Neural progenitor cell (in vitro differentiated cells): ENCODE results near the gene S100A10. TPM values are rescaled to one million over a fixed set of nuclear protein-coding genes. Genes with fewer than 3 reads are reported as not detected.

Experiments
- DNase-seq: peaks from one replicate; pipeline ENCODE4 v3.0.0-alpha.2; 2016; ENCODE audit warnings: low spot score
- H2AFZ ChIP-seq: fragments of 200-600 bp; sonication (generic); replicated peaks from 2 replicates; pipeline ENCODE4 v1.6.1; 2016; ENCODE audit warnings: antibody characterized with exemption
- H3F3A ChIP-seq: fragments of 200-600 bp; sonication (generic); 2 replicates; pipeline ENCODE4 v1.6.1; 2016; ENCODE audit warnings: antibody characterized with exemption, low read depth
- H3K27ac ChIP-seq: fragments of 200-600 bp; sonication (generic); 2 replicates; pipeline ENCODE4 v1.5.1; 2016; ENCODE audit warnings: mild to moderate bottlenecking
- H3K27me3 ChIP-seq: fragments of 200-600 bp; sonication (generic); 2 replicates; pipeline ENCODE4 v1.6.1; 2016; ENCODE audit warnings: mild to moderate bottlenecking, moderate library complexity
- H3K36me3 ChIP-seq: fragments of 200-600 bp; sonication (generic); 2 replicates; pipeline ENCODE4 v1.5.1; 2016
- H3K4me1 ChIP-seq: fragments of 200-600 bp; sonication (generic); 2 replicates; pipeline ENCODE4 v1.6.1; 2016; ENCODE audit warnings: mixed run types
- H3K4me2 ChIP-seq: fragments of 200-600 bp; sonication (generic); 2 replicates; pipeline ENCODE4 v1.6.1; 2016
- H3K4me3 ChIP-seq: fragments of 200-600 bp; sonication (generic); 2 replicates; pipeline ENCODE4 v1.5.1; 2016
- H3K79me2 ChIP-seq: fragments of 200-600 bp; sonication (generic); 2 replicates; pipeline ENCODE4 v1.6.1; 2016; ENCODE audit warnings: low read depth
- H3K9ac ChIP-seq: fragments of 200-600 bp; sonication (generic); 2 replicates; pipeline ENCODE4 v1.6.1; 2016
- H3K9me3 ChIP-seq: fragments of 200-600 bp; sonication (generic); 2 replicates; pipeline ENCODE4 v1.5.1; 2016; ENCODE audit warnings: low read depth
- H4K20me1 ChIP-seq: fragments of 200-600 bp; sonication (generic); 2 replicates; pipeline ENCODE4 v1.6.1; 2016; ENCODE audit warnings: low read depth
- H3K27ac Mint-ChIP-seq: 3 replicates; pipeline ENCODE4 v1.8.0; 2021; ENCODE audit warnings: mixed read lengths
- H3K27me3 Mint-ChIP-seq: 2 replicates; pipeline ENCODE4 v1.8.0; 2022; ENCODE audit warnings: low read depth, mild to moderate bottlenecking, inconsistent platforms, moderate library complexity, mixed read lengths; ENCODE audit not compliant: insufficient read depth
- H3K36me3 Mint-ChIP-seq: 3 replicates; pipeline ENCODE4 v1.8.0; 2021; ENCODE audit warnings: mixed read lengths
- H3K4me1 Mint-ChIP-seq: 3 replicates; pipeline ENCODE4 v1.8.0; 2021; ENCODE audit warnings: mixed read lengths
- H3K4me3 Mint-ChIP-seq: 3 replicates; pipeline ENCODE4 v1.8.0; 2021; ENCODE audit warnings: mild to moderate bottlenecking, moderate library complexity, mixed read lengths
- H3K9me3 Mint-ChIP-seq: 3 replicates; pipeline ENCODE4 v1.8.0; 2020; ENCODE audit warnings: mixed read lengths
- EZH2 ChIP-seq: fragments of 200-600 bp; sonication (generic); IDR thresholded peaks from 2 replicates; pipeline ENCODE4 v1.6.1; 2017; ENCODE audit warnings: antibody characterized with exemption, mild to moderate bottlenecking, moderate library complexity
- EZH2phosphoT487 ChIP-seq: fragments of 200-600 bp; sonication (generic); IDR thresholded peaks from 2 replicates; pipeline ENCODE4 v1.6.1; 2017; ENCODE audit warnings: antibody characterized with exemption
- total RNA-seq: library from RNA; depleted of rRNA; stranded (reverse); fragments of >200 nt; gene quantifications from 2 replicates; pipeline ENCODE4 v1.2.3, GENCODE V29; 2015; ENCODE audit warnings: low replicate concordance
- TF ChIP-seq, protein P1 (sequence below): fragments of 200-600 bp; sonication (generic); IDR thresholded peaks from 2 replicates; pipeline ENCODE4 v1.5.1; 2017; ENCODE audit warnings: antibody characterized with exemption, mild to moderate bottlenecking

The S100A10 gene
- total RNA-seq, 1 donor from 2014 or later = 0.54 TPM

DNA sequence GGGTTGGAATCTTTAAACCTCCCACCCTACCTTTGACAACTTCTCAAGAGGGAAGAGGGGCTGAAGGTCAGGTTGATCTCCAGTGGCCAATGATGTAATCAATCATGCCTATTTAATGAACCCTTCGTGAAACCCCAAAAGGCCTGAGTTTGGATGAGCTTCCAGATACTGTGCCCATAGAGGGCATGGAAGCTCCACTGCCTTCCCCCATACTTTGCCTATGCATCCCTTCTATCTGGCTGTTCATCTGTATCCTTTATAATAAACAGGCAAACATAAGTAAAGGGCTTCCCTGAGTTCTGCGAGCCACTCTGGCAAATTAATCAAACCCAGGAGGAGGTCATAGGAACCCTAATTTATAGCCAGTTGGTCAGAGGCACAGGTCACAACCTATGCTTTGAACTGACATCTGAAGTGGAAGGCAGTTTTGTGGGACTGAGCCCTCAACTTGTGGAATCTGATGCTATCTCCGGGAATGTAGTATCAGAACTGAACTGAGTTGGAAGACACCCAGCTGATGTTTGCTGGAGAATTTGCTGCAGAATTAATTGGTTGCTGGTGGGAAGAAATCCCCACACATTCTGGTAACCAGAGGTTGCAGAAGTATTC lies 24.8 kb downstream of the S100A10 start:
- no peaks in the 10 kb centered on the region for H3F3A ChIP-seq
- no peak overlapping the region for H3K4me3 Mint-ChIP-seq

GRCh38 chr1:151968058-151968457 lies 25.6 kb downstream of the S100A10 start:
- Histone ChIP-seq H3K36me3 (no peaks in the 10 kb centered on the region), H3K4me1 (no peaks in the 10 kb centered on the region), H3K9ac (no peak overlapping the region), H3K27ac (no peak overlapping the region), H2AFZ (no peak overlapping the region), H3K4me3 (no peak overlapping the region), H4K20me1 (no peaks in the 10 kb centered on the region), H3K27me3 (peaks cover 5% of the 10 kb centered on the region), H3K4me2 (no peak overlapping the region), H3K79me2 (no peaks in the 10 kb centered on the region), H3K9me3 (no peaks in the 10 kb centered on the region), H3F3A (no peaks in the 10 kb centered on the region)
- Mint-ChIP-seq H3K9me3 (no peaks in the 10 kb centered on the region), H3K4me3 (no peak overlapping the region), H3K27me3 (no peaks in the 10 kb centered on the region), H3K4me1 (peaks cover 8% of the 10 kb centered on the region), H3K27ac (no peak overlapping the region), H3K36me3 (no peaks in the 10 kb centered on the region)
- peak; percentile 62 for DNase-seq
- TF ChIP-seq EZH2phosphoT487 (no peak), EZH2 (no peak)
- TF ChIP-seq, protein P1, sequence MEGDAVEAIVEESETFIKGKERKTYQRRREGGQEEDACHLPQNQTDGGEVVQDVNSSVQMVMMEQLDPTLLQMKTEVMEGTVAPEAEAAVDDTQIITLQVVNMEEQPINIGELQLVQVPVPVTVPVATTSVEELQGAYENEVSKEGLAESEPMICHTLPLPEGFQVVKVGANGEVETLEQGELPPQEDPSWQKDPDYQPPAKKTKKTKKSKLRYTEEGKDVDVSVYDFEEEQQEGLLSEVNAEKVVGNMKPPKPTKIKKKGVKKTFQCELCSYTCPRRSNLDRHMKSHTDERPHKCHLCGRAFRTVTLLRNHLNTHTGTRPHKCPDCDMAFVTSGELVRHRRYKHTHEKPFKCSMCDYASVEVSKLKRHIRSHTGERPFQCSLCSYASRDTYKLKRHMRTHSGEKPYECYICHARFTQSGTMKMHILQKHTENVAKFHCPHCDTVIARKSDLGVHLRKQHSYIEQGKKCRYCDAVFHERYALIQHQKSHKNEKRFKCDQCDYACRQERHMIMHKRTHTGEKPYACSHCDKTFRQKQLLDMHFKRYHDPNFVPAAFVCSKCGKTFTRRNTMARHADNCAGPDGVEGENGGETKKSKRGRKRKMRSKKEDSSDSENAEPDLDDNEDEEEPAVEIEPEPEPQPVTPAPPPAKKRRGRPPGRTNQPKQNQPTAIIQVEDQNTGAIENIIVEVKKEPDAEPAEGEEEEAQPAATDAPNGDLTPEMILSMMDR = peak; percentile 73

More for the DNA sequence above, 24.8 kb downstream of the S100A10 start:
- Histone ChIP-seq H3K9me3 (no peaks in the 10 kb centered on the region), H3K27ac (no peak overlapping the region), H4K20me1 (no peaks in the 10 kb centered on the region), H3K27me3 (peaks cover 5% of the 10 kb centered on the region), H3K4me3 (no peak overlapping the region), H3K4me1 (no peaks in the 10 kb centered on the region), H3K4me2 (no peak overlapping the region), H3K9ac (no peak overlapping the region), H3K79me2 (no peaks in the 10 kb centered on the region), H3K36me3 (no peaks in the 10 kb centered on the region), H2AFZ (no peak overlapping the region)
- Mint-ChIP-seq H3K4me1 (peaks cover 10% of the 10 kb centered on the region), H3K36me3 (no peaks in the 10 kb centered on the region), H3K27me3 (no peaks in the 10 kb centered on the region), H3K9me3 (no peaks in the 10 kb centered on the region), H3K27ac (no peak overlapping the region)
- no peak for DNase-seq
- TF ChIP-seq, protein P1 = peak; percentile 5
- no peak for TF ChIP-seq EZH2

DNA sequence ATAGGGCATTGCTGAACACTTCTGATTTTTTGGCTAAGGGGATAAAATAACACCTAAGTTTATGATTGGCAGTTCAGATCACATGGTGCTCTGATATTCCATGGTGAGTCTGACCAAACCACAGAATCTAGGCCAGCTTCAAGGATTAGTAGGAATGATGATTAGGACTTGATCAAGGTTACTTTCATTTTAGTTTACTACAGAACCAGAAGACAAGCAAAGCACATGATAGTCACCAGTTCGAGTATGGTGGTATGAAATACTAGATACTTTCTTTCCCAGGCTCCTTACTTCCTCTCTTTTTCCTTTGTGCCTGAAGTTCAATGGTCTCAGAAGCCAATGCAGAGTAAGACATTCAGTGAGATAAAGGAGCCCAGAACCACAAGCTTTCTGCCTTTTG lies 26.6 kb downstream of the S100A10 start:
- TF ChIP-seq, protein P1 = no peak
- TF ChIP-seq EZH2phosphoT487 = no peak
- no peak for TF ChIP-seq EZH2
- Histone ChIP-seq H3K4me1 (no peaks in the 10 kb centered on the region), H3K36me3 (no peaks in the 10 kb centered on the region), H3K4me2 (no peak overlapping the region), H3K4me3 (no peak overlapping the region), H3F3A (no peaks in the 10 kb centered on the region), H3K79me2 (no peaks in the 10 kb centered on the region), H3K27ac (no peak overlapping the region), H3K9me3 (no peaks in the 10 kb centered on the region), H3K27me3 (peaks cover 5% of the 10 kb centered on the region), H4K20me1 (no peaks in the 10 kb centered on the region), H3K9ac (no peak overlapping the region), H2AFZ (no peak overlapping the region)
- Mint-ChIP-seq H3K4me1 (no peaks in the 10 kb centered on the region), H3K27me3 (no peaks in the 10 kb centered on the region), H3K27ac (no peak overlapping the region), H3K9me3 (no peaks in the 10 kb centered on the region), H3K36me3 (no peaks in the 10 kb centered on the region), H3K4me3 (no peak overlapping the region)
- DNase-seq = no peak
